GM21360 (cell line): ENCODE results near the gene TCEAL1.
"Not testable (repeated sequence)": the region's sequence is repeated elsewhere in the genome, so short reads cannot be mapped to it uniquely, and the experiment has no call there.

ENCODE experiments used
- ATAC-seq: cut with Tn5 transposase; IDR thresholded peaks from one replicate; pipeline ENCODE4 v1.9.1; 2021; ENCODE audit warnings: mild to moderate bottlenecking, moderate library complexity; ENCODE audit not compliant: unreplicated experiment

TCEAL1 gene, protein sequence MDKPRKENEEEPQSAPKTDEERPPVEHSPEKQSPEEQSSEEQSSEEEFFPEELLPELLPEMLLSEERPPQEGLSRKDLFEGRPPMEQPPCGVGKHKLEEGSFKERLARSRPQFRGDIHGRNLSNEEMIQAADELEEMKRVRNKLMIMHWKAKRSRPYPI

DNA sequence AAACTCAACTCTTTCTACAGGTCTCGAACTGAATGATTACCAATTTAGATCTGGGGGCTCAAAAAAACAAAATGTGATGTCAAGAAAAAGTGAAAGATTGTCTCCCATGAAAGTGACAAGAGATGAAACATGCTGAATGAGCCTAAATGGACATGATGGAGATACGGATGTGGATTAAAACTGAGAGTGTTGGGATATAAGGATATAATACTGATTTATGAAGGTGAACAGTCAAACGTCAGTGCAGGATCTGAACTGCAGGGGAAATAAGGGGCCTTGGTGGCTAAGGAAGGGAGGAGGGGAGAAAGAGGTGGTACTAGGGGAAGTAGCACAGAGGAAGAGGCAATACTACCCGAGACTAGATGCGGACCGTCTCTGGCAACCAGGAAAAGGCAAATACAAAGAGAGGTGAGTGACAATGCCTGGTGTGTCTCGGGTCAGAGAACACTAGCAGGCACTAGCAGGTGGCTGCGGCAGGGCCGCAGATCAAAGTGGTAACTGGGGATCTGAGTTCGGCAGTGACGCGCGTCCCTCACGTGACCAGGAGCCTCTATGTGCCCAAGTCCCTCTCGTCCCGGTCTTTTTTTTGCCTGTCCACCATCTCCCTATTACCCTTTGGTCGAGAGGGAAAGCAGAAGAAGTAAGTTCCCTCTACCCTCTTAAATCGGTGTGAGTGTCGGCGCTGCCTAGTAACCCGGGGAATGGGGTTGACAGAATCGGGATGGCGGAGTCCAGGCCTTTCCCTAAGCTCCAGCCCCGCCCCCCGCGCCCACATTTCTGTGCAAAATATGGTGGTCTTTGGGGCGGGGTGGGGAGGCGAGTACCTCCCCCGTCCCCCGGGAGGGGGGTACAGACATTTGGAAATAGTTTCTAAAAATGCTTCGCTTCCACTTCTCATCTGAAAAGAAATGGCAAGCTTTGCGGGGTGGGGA is at the start of gene TCEAL1:
TCEAL1 (plus strand) TSS at position 590 of the 932 bp plus-strand sequence. CDS start 942 bp downstream, outside the sequence.
- ATAC-seq, result peak; percentile 58

DNA sequence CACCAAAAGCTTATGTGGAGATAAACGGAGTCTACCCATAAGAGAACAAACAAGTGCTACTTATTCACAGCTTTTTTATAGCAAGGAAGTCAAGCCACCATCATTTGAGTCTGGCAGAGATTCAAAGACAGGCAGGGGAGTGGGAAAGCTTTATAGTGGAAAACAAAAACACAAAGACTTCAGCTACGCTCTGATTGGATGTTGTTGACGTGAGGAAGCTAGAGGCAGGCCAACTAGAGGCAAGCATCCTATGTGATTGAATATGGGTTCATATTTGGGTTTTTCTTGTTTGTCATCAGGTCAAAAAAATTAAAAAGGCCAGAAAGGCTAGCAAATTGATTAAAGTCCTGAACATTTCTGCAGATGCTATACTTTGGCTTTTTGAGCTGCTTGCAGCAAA is 44.2 kb upstream of the TCEAL1 start:
- no peak for ATAC-seq

DNA sequence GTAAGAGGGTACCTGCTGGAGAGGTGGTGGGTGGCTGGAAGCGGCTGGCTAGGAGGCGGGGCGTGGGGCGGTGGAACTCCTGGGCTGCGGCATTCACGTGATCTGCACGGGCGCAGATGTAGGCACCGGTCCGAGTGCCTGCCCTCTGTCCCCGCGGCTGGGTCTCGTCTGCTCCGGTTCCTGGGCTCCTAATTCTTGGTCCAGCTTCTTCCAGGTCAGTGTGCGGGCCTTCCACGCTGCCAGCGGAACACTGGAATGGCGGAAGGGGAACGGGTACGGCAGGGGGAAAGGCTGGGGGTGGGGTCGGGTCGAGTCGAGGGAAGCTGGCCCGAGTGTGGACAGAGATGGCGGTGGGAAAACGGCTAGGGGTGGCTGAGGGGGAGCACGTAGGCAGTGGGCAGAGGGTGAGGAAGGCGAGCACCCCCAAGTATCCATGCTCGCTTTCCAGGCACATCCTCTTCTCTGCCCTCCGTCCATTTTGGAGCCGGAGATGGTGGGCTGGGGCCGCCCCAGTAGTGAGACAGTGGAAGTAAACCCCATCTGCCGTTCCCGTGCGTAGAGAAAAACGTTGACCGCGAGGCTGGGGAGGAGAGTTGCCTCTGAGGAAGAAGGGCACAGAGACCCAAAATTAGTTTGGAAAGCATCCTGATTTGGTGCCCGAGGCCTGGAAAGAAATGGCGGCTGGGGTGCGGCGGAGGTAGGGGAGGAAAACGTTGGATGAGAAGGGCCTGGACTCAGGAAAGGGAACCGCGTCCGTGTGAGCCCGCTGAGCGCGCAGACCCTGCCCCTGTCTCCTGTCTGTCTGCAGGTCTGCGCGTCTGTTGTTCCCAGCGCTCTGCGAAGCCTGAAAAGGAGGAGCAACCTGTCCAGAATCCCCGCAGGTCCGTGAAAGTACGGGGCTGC is 43.1 kb upstream of the TCEAL1 start, which contains the start of gene TCEAL4:
TCEAL4 (plus strand) TSS at position 105 of the 903 bp plus-strand sequence. CDS start 1,161 bp downstream, outside the sequence.
- peak; percentile 85 for ATAC-seq

DNA sequence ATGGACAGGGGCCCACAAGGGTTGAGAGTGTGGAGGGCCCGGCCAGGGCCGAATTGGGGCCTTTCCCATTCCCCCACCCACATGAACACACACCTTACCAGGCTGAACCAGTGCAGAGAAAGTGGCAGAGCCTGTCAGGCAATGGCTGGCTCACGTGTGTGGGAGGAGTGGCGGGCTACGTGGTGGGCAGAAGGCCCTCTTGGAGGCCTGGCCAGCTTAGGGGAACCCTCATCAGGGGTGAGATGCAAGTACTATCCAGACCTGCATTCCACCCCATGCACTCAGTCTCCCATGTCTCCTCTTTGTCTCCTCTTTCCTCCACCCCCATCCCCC is 42.5 kb upstream of the TCEAL1 start:
- ATAC-seq, result peak; percentile 31

DNA sequence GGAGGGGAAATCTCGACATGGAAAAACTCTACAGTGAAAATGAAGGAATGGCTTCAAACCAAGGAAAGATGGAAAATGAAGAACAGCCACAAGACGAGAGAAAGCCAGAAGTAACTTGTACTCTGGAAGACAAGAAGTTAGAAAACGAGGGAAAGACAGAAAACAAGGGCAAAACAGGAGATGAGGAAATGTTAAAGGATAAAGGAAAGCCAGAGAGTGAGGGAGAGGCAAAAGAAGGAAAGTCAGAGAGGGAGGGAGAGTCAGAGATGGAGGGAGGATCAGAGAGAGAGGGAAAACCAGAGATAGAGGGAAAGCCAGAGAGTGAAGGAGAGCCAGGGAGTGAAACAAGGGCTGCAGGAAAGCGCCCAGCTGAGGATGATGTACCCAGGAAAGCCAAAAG is 42.1 kb upstream of the TCEAL1 start:
- ATAC-seq, result no peak

DNA sequence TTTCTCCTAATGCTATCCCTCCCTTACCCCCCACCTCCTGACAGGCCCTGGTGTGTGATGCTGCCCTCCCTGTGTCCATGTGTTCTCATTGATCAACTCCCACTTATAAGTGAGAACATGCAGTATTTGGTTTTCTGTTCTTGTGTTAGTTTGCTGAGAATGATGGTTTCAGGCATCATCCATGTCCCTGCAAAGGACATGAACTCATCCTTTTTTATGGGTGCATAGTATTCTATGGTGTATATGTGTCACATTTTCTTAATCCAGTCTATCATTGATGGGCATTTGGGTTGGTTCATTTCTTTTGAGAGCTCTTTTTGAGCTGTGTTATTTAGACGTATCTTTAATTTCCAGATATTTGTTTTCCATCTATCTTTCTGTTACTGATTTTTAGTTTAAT is 36.5 kb upstream of the TCEAL1 start:
- not testable (repeated sequence) for ATAC-seq

DNA sequence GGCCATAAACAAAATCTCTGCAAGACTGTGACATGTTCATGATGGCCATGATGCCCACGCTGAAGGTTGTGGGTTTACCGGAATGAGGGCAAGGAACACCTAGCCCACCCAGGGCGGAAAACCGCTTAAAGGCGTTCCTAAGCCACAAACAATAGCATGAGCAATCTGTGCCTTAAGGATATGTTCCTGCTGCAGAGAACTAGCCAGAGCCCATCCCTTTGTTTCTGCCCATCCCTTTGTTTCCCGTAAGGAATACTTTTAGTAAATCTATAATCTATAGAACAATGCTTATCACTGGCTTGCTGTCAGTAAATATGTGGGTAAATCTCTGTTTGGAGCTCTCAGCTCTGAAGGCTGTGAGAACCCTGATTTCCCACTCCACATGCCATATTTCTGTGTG is 33.6 kb upstream of the TCEAL1 start:
- not testable (repeated sequence) for ATAC-seq

DNA sequence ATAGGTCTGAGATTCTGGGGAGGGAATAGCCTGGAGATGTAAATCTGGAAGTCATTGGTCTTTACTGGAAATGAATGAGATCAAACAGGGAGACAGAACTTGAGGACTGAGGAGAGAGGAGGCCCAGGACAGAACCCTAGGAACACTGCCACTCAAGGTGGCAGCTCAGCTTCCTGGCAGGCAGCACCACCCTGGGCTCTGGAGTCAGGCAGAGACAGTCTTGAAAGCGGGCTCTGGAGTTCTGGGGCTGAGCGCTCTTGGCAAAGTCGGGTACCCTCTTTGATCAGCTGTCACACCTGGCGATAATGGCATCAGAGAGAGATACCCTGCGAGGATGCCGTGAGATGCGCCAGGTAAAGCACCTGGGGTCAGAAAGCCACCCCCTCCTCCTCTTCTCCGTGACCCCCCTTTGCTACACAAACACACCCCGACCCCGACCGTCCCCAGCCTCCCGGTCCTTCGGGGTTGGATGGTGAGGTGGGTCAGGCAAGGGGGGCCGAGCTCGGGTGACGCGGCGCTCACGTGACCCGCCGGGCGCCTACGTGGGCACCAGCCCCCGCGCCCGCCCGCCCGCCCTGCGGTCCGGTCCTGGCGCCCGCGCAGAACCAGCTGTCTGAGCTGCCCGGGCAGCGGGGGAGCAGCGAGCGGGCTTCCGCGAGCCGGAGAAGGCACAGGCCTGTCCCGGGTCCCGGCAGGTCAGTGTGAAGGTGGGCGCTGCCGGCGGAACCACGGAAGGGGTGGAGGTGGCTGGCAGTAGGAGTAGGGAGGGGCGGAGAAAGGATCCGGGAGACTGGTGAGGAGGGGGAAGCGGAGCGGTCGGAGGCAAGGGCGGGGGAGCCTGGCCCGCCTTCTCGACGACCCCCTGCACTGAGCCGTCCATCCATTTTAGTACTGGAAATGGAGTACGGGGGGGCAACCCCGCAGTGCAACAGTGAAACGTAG is 21.1 kb upstream of the TCEAL1 start, which contains the start of gene TCEAL3:
TCEAL3 (plus strand) TSS at position 600 of the 942 bp plus-strand sequence. CDS start 1,102 bp downstream, outside the sequence.
- peak; percentile 74 for ATAC-seq

DNA sequence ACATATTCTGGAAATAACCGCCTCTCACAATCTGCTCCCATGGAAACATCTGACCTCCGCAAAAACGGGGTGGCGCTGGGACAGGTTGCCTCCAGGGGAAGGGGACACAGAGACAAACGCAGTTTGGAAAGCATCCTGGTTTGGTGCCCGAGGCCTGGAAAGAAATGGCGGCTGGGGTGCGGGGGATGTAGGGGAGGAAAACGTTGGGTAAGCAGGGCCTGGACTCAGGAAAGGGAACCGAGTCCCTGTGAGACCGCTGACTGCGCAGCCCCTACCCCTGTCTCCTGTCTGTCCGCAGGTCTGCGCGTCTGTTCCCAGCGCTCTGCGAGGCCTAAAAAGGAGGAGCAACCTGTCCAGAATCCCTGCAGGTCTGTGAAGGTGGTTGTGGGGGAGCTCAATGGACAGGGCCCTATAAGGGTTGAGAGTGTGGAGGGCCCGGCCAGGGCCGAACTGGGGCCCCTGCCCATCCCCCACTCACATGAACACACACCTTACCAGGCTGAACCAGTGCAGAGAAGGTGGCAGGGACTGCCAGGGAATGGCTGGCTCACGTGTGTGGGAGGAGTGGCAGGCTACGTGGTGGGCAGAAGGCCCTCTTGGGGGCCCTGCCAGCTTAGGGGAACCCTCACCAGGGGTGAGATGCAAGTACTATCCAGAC is 20.3 kb upstream of the TCEAL1 start:
- ATAC-seq, result no peak

DNA sequence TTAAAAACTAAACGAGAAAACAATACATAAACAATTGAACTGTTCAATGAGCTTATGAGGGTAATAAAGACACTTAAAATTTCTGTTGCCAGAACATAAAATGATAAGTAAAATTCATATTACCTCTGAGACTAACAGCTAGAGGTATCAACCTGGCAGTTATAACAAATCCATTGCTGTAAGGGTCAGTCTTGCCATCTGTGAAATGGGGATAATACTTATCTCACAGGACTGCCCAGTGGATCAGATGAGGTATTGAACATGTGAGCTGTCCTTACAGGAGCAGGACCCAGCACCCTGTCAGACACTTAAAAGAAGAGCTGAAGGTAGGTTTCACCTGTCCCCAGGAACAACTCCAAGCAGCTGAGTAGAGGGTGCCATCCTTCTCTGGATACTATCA is 18.5 kb upstream of the TCEAL1 start:
- no peak for ATAC-seq

DNA sequence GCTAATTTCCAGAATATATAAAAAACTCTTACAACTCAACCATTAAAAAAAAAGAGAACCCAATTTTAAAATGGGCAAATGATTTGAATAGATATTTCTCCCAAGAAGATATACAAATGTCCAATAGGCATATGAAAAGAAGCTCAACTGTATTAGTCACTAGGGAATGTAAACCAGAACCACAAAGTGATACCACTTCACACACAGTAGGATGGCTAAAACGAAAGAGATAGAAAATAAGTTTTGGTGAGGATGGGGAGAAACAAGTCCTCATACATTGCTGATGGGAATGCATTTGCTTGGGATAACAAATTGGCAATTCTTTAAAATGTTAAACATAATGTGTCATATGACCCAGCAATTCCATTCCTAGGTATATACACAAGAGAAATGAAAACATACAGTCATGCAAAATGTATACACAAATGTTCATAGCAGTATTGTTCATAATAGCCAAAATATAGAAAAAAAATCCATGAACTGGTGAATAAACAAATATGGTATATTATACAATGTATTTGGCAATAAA is 15.3 kb upstream of the TCEAL1 start:
- ATAC-seq, result no peak

DNA sequence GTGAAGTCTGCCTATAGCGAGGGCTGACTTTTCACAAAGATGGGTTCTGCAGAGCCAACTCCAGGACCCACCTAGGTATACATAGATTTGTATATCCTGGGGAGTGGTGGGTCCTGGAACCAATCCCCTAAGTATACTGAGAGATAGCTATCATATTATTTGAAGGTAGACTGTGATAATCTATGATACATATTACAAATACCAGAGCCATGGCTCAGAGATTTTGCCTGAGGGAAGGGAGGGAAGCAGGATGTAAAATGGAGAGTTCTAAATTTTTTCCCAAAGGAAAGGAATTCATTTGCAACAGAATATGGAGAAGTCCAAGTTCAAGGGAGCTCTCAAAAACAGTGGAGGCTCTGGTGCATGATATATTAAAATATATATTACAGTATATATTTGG is 13.8 kb upstream of the TCEAL1 start:
- no peak for ATAC-seq

DNA sequence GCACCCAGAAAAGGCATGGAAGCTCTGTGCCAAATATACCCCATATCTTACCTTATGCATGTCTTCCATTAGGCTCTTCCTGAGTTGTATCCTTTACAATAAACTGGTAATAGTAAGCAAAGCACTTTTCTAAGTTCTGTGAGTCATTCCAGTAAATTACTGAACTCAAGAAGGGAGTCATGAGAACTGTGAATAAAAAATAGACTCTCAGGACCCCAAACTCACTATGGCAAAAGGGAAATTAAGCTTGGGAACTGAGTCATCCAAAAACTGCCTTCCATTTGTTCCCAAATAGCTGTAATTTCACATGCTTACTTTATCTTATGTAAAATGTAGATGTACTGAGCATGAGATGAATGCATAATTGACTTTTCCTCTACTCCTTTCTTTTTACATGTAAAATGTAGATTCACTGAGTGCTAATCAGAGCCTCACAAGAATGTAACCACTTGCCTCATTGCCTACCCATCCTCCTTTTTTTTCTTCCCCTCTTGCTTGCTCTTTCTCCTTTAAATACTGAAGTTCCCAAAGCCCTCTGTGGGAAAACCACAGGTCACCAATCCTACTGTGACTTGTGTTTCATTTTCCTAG is 12.9 kb upstream of the TCEAL1 start:
- no peak for ATAC-seq

DNA sequence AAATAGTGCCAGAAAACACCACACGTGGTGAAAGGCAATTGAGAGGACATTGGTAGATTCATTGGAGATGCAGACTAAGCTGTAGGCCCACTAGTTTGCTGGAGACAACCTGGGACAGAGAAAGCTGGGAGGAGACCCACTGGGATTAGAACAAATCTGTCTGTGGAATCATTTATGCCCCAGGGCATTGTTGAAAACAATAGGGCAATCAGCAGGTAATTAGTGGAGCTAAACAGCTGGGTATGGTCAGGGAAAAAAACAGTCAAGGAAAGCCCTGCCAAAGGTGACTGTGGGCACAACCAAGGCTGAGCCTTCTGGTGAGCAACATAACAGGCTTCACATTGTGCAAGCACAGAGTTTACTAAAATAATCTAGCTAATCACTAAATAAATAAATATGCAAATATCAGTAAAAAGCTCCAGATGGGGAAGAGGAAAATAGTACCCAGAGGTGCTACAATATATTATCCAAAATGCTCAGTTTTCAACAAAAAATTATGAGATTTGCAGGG is 12.0 kb upstream of the TCEAL1 start:
- ATAC-seq, result no peak

DNA sequence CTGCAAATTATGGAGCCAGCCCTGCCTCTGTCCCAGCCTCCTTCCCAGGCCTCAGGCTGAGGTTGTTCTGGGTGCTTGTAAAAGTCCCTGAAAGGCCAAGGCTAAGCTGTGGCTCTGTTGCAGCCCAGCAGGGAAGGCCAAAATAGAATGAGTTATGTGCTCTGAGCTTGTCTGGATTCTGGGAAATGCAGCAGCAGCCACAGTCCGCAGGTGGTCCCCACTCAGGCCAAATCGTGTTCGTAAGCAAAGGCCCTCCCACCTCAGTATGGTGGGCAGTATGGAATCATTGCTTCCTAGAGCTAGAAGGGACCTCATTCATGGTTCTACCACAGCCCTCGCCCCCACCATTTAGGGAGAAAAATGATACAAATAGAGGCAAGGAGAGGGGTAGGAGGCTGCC is 4.7 kb upstream of the TCEAL1 start:
- no peak for ATAC-seq

DNA sequence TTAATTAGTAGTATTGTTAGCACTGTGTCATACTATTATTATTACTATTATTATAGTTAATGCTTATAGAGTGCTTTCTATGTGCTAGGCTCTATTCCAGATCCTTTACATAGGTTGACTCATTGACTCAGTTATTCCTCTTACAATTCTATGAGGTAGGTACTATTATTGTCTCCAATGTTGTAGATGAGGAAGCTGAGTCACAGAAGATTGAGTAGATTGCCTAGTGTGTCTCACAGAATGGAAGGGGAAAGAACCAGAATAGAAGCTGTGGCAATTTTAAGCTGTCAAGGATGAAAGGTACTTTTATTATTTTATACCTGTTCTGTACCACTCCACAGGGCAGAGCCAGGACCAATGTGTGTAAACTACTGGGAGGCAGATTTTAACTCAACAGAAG is 1.9 kb upstream of the TCEAL1 start:
- no peak for ATAC-seq

DNA sequence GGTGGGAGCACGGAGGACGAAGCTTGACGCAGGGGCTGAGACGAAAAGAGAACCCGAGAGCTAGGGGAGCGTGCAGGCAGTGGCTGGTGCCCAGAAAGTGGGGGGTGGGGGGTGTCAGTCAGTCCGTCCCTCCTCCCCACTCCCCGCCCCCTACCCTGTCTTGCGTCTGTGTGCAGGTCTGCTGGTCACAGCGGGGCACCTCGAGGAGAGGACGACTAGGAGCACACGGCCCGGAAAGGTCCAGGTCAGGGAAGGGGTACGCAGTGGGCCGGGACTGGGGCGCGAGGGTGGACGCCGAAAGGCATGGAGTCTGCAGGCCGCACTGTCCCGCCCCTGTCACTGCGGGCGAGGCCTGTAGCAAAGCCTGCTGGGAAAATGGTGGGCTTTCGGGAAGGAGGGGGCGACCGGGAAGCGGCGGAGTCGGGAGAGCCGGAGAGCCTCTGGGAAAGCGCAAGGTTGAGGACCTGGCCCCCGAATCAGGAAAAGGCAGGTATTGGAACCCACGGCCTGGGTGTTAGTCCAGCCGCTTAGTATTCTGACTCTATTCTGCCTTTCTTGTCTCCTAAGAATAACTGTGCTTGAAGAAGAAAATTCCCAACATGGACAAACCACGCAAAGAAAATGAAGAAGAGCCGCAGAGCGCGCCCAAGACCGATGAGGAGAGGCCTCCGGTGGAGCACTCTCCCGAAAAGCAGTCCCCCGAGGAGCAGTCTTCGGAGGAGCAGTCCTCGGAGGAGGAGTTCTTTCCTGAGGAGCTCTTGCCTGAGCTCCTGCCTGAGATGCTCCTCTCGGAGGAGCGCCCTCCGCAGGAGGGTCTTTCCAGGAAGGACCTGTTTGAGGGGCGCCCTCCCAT is 769 bp downstream of the TCEAL1 start:
- ATAC-seq, result no peak

DNA sequence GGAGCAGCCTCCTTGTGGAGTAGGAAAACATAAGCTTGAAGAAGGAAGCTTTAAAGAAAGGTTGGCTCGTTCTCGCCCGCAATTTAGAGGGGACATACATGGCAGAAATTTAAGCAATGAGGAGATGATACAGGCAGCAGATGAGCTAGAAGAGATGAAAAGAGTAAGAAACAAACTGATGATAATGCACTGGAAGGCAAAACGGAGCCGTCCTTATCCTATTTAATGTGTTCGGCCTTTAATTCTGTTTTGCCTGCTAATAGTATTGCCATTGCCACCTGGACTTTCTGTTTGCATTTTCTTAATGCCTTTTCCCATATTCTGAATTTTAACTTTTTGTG is 1.4 kb downstream of the TCEAL1 start:
- no peak for ATAC-seq
